ENCODE data around the gene ANKIB1.

GRCh38 chr7:92226981-92227380 lies 18.8 kb upstream of the ANKIB1 start:
- TF ChIP-seq YY1 (IDR thresholded peaks at IDR 0.05; ENCODE audit: insufficient read depth, insufficient read length) (no peak), ZNF274 (IDR thresholded peaks at IDR 0.05; ENCODE audit: low read depth, low read length) (no peak)

Measured in NT2/D1 (cell line).